Activated CD4-positive, alpha-beta T cell treated with anti-CD3 and anti-CD28 coated beads, Interleukin-2, Interleukin-4, amounts not matched to agents 100 ng/mL and 50 ng/mL, durations not matched to agents 16 hours and 8 hours (primary cell): Measurements from ENCODE around the gene ZNF845.
A peak's percentile ranks its signal among the peaks of the same experiment; 100 is the strongest.
"Not testable (repeated sequence)": the region's sequence is repeated elsewhere in the genome, so short reads cannot be mapped to it uniquely, and the experiment has no call there.

Experiments used
- DNase-seq: peaks from one replicate; pipeline ENCODE4 v3.0.0-alpha.2; 2020; ENCODE audit warnings: low spot score

Gene ZNF845

GRCh38 chr19:53333463-53334449 is at the start of gene ZNF845:
ZNF845 (plus strand) TSS chr19:53333749; CDS start chr19:53341308, 7,559 bp downstream.
- peak; percentile 91 for DNase-seq

GRCh38 chr19:53285087-53285486 is 48.5 kb upstream of the ZNF845 start:
- no peak for DNase-seq

- DNase-seq: no peak
These were observed 42.6 kb upstream of the ZNF845 start for GRCh38 chr19:53290758-53291549.

GRCh38 chr19:53294786-53295441 is 38.6 kb upstream of the ZNF845 start:
- DNase-seq: no peak

GRCh38 chr19:53301341-53301740 is 32.2 kb upstream of the ZNF845 start:
- DNase-seq: not testable (repeated sequence)

GRCh38 chr19:53308339-53308811 is 25.2 kb upstream of the ZNF845 start:
- no peak for DNase-seq

GRCh38 chr19:53311044-53311443 is 22.5 kb upstream of the ZNF845 start:
- DNase-seq: no peak

- no peak for DNase-seq
These were observed 21.7 kb upstream of the ZNF845 start for GRCh38 chr19:53311897-53312296.

- DNase-seq: no peak
These were observed 4.6 kb upstream of the ZNF845 start for GRCh38 chr19:53328967-53329366.

- DNase-seq: no peak
These were observed 1.1 kb upstream of the ZNF845 start for GRCh38 chr19:53332484-53332883.

- DNase-seq: peak; percentile 0
These were observed 485 bp upstream of the ZNF845 start for GRCh38 chr19:53333066-53333462.

- not testable (repeated sequence) for DNase-seq
These were observed 10.9 kb downstream of the ZNF845 start for GRCh38 chr19:53344403-53344802.

GRCh38 chr19:53355739-53356138 is 22.2 kb downstream of the ZNF845 start:
- no peak for DNase-seq

- DNase-seq: no peak
These were observed 24.5 kb downstream of the ZNF845 start for GRCh38 chr19:53357821-53358581.

GRCh38 chr19:53360056-53360455 is 26.5 kb downstream of the ZNF845 start:
- DNase-seq: not testable (repeated sequence)

GRCh38 chr19:53365134-53365898 is 31.8 kb downstream of the ZNF845 start, which contains the start of gene ZNF525:
ZNF525 (plus strand) TSS chr19:53365705; CDS start chr19:53372282, 6,577 bp downstream.
- peak; percentile 84 for DNase-seq

GRCh38 chr19:53365899-53366493 is 32.4 kb downstream of the ZNF845 start:
- DNase-seq: peak; percentile 9

GRCh38 chr19:53372196-53372595 is 38.6 kb downstream of the ZNF845 start:
- DNase-seq: no peak

GRCh38 chr19:53374288-53374687 is 40.7 kb downstream of the ZNF845 start:
- DNase-seq: no peak

- no peak for DNase-seq
These were observed 41.2 kb downstream of the ZNF845 start for GRCh38 chr19:53374743-53375142.
